ENCODE data around the gene PBX3. TPM values are rescaled to one million over a fixed set of nuclear protein-coding genes. Genes with fewer than 3 reads are reported as not detected.

PBX3 gene
- total RNA-seq, 4 donors from 2014 or later: 18.0 to 33.5 (median 24.2) TPM

DNA sequence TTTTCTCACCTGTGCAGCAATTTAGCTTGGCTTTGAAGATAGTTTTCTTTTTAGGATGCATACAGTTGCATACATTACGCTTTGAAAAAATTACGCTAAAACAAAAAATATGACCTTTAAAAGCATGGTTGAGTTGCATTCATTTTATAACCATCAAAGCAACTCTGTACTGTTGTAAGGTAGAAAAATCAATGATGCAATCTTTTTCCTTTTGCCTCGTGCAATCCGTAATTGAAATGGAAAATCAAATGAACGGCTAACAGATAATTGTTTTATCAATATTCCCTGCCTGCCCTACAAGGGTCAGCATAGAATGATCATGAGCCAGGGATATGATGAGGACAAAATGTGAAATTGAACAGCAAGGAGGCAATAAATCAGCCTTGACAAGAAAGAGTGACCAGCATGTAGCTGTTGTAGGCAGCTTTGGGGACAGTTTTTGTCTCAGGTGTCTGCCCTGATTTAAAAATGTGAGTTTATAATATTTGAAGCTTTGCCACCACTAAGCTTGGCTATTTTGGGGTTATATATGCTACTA is 98.2 kb downstream of the PBX3 start:
- Histone ChIP-seq H3K4me1 (peaks cover 0 to 42% (median 8%) of the 10 kb centered on the region in 4 donors), H3K9me3 (no peaks in the 10 kb centered on the region), H3K36me3 (no peaks in the 10 kb centered on the region), H3K27me3 (no peaks in the 10 kb centered on the region), H3K27ac (no peak overlapping the region), H3K4me3 (no peak overlapping the region)
- 97 to 98% methylated on average over 5 of the region's 5 CpGs for WGBS, 2 donors
- no peak for TF ChIP-seq POLR2A (IDR thresholded peaks at IDR 0.05)
- no peak for DNase-seq (ENCODE audit: low spot score in 2 of 2)

DNA sequence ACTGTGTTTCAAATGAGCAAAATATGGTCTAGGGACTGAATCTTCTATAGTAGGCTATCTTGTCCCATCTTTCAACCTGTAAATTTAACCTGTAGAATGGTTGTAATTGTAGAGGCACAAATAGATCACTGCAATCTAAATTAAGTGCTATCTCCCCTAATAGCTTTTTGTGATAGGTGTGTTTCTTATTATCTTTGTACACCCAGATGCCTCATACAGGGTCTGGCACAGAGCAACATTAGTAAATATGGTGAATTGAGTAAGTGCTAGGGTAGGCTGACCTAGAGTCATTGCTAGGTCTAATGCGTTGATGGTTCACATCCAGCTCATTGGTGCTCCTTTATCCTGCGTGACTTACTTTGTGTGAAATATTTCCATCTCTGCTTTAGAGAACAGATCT is 100.6 kb downstream of the PBX3 start:
- Histone ChIP-seq H3K4me3 (no peak overlapping the region), H3K27ac (no peak overlapping the region), H3K9me3 (no peaks in the 10 kb centered on the region), H3K27me3 (no peaks in the 10 kb centered on the region), H3K36me3 (no peaks in the 10 kb centered on the region), H3K4me1 (peaks cover 0 to 28% (median 0%) of the 10 kb centered on the region in 4 donors)
- DNase-seq (ENCODE audit: low spot score in 2 of 2): no peak
- 91 to 92% methylated on average over 2 of the region's 2 CpGs for WGBS, 2 donors
- TF ChIP-seq CTCF (IDR thresholded peaks at IDR 0.05): no peak
- TF ChIP-seq EP300 (IDR thresholded peaks at IDR 0.05): no peak
- TF ChIP-seq POLR2A (IDR thresholded peaks at IDR 0.05): no peak

GRCh38 chr9:125850106-125850632 is 103.0 kb downstream of the PBX3 start:
- TF ChIP-seq EP300 (IDR thresholded peaks at IDR 0.05) (no peak), POLR2A (IDR thresholded peaks at IDR 0.05) (no peak), CTCF (IDR thresholded peaks at IDR 0.05) (no peak)
- WGBS, 2 donors: 89 to 91% methylated on average over 3 of the region's 3 CpGs
- H3K27me3 ChIP-seq: no peaks in the 10 kb centered on the region

GRCh38 chr9:125850763-125851162 is 103.6 kb downstream of the PBX3 start:
- Histone ChIP-seq H3K4me3 (no peak overlapping the region), H3K9me3 (no peaks in the 10 kb centered on the region), H3K36me3 (no peaks in the 10 kb centered on the region), H3K4me1 (peaks cover 0 to 18% (median 0%) of the 10 kb centered on the region in 4 donors), H3K27ac (no peak overlapping the region), H3K27me3 (no peaks in the 10 kb centered on the region)
- TF ChIP-seq CTCF (IDR thresholded peaks at IDR 0.05) (no peak), EP300 (IDR thresholded peaks at IDR 0.05) (no peak), POLR2A (IDR thresholded peaks at IDR 0.05) (no peak)
- 46 to 60% methylated on average over 1 of the region's 1 CpG for WGBS, 2 donors
- no peak for DNase-seq (ENCODE audit: low spot score in 2 of 2)

More at GRCh38 chr9:125850106-125850632, 103.0 kb downstream of the PBX3 start:
- no peak for DNase-seq (ENCODE audit: low spot score in 2 of 2)
- Histone ChIP-seq H3K4me1 (peaks cover 0 to 17% (median 0%) of the 10 kb centered on the region in 4 donors), H3K9me3 (no peaks in the 10 kb centered on the region), H3K27ac (no peak overlapping the region), H3K4me3 (no peak overlapping the region), H3K36me3 (no peaks in the 10 kb centered on the region)

DNA sequence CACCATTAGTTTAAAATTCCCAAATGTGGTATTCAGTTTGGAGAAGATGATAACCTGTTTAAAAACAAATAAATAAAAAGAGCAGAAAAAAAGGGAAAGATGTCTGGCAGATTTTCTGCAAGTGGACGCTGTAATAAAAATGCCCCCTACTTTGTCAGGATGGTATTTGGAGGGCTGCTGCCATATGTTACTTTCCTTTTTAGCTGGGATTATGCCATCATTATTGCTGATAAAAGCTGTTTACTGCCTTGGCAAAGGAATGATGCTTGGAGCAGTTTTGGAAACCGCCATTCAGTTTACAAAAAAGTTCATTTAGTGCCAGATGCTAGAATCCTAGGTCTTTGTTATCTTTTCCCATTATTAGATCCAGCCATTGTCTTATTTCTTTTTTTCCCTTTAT is 104.8 kb downstream of the PBX3 start:
- no peaks in the 10 kb centered on the region for H3K36me3 ChIP-seq
- no peak overlapping the region for H3K27ac ChIP-seq
- DNase-seq (ENCODE audit: low spot score in 2 of 2): no peak
- TF ChIP-seq CTCF (IDR thresholded peaks at IDR 0.05): no peak
- no peak for TF ChIP-seq POLR2A (IDR thresholded peaks at IDR 0.05)
- TF ChIP-seq EP300 (IDR thresholded peaks at IDR 0.05): no peak
- no peak overlapping the region for H3K4me3 ChIP-seq
- H3K4me1 ChIP-seq: peaks cover 0 to 18% (median 0%) of the 10 kb centered on the region in 4 donors
- 71 to 85% methylated on average over 2 of the region's 2 CpGs for WGBS, 2 donors
- no peaks in the 10 kb centered on the region for H3K9me3 ChIP-seq
- H3K27me3 ChIP-seq: no peaks in the 10 kb centered on the region
